ENCODE measurements around the gene UIMC1.

The UIMC1 gene

DNA sequence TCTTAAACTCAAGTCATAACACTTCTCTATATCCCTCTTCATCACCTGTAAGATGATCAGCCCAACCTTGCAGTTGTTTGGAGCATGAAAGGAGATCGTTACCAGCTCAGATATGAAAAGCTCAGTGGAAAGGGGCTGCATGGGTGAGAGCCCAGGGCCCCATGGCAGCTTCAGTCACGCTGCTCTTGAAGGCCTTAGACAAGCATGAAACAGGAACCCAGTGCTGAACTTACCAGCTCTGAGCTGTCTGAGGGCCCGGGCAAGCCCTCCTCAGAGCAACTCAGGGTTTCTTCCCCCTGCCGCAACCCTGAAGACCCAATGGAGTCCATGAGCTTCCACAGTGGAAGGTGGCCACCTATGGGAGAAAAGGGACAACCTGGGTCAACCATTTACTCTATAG is 110.7 kb downstream of the UIMC1 start:
- peaks cover 0 to 23% (median 20%) of the 10 kb centered on the region in 5 experiments for H3K27me3 ChIP-seq (replicated peaks in 2 of 5; ENCODE audit: control insufficient read depth in 4 of 5, insufficient read depth in 5 of 5, low read length in 4 of 5)
- POLR2A ChIA-PET: no interaction called here
- 83% methylated on average over 2 of the region's 4 CpGs for WGBS (ENCODE audit: insufficient coverage)
- no peak overlapping the region for H3K27ac ChIP-seq (ENCODE audit: insufficient read depth in 1 of 2, low read depth in 1 of 2, low read length in 2 of 2, poor library complexity in 1 of 2, severe bottlenecking in 2 of 2)
- CTCF ChIA-PET: interaction anchor here (1.3 kb wide), 1 partner anchor 12 kb away, joined by 3 read pairs; no protein-coding TSS in a partner anchor
- no peak for DNase-seq
- no peak overlapping the region for H3K4me3 ChIP-seq (ENCODE audit: control insufficient read depth in 1 of 7, extremely low read depth in 1 of 7, insufficient read depth in 4 of 7, low read depth in 2 of 7, low read length in 6 of 7)
- H3K4me1 ChIP-seq (ENCODE audit: control extremely low read depth in 1 of 4, control insufficient read depth in 4 of 4, insufficient read depth in 4 of 4, low read length in 3 of 4): peaks cover 0 to 28% (median 12%) of the 10 kb centered on the region in 4 experiments
- no peaks in the 10 kb centered on the region for H3K9me3 ChIP-seq (ENCODE audit: control extremely low read depth in 1 of 5, control insufficient read depth in 4 of 5, insufficient read depth in 2 of 5, low read depth in 1 of 5, low read length in 4 of 5)
- peaks cover 0 to 3% (median 0%) of the 10 kb centered on the region in 4 experiments for H3K36me3 ChIP-seq (ENCODE audit: control insufficient read depth in 4 of 4, insufficient read depth in 4 of 4, low read length in 3 of 4)

DNA sequence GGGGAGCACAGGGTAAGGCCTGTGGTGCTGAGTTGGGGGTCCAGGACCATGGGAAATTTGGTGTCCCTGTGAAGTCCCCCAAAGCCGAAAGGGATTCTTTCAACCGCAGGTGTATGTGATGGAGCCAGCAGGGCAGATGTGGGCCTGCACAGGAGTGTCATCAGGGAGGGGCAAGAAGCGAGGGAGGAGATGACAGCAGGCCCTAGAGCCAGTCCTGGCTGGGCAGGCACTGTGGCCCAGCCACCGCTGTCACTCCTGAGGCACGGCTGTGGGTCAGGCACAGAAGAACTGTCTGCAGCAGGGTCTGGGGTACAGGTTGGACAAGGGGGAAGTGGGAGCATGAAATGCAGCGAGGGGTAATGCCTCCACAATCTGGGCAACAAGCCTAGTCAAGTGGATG is 112.3 kb downstream of the UIMC1 start:
- Histone ChIP-seq H3K4me3 (ENCODE audit: control insufficient read depth in 1 of 7, extremely low read depth in 1 of 7, insufficient read depth in 4 of 7, low read depth in 2 of 7, low read length in 6 of 7) (no peak overlapping the region), H3K27me3 (replicated peaks in 2 of 5; ENCODE audit: control insufficient read depth in 4 of 5, insufficient read depth in 5 of 5, low read length in 4 of 5) (peaks cover 0 to 23% (median 20%) of the 10 kb centered on the region in 5 experiments), H3K4me1 (ENCODE audit: control extremely low read depth in 1 of 4, control insufficient read depth in 4 of 4, insufficient read depth in 4 of 4, low read length in 3 of 4) (peaks cover 0 to 17% (median 5%) of the 10 kb centered on the region in 4 experiments), H3K36me3 (ENCODE audit: control insufficient read depth in 4 of 4, insufficient read depth in 4 of 4, low read length in 3 of 4) (no peaks in the 10 kb centered on the region), H3K27ac (ENCODE audit: insufficient read depth in 1 of 2, low read depth in 1 of 2, low read length in 2 of 2, poor library complexity in 1 of 2, severe bottlenecking in 2 of 2) (no peak overlapping the region), H3K9me3 (ENCODE audit: control extremely low read depth in 1 of 5, control insufficient read depth in 4 of 5, insufficient read depth in 2 of 5, low read depth in 1 of 5, low read length in 4 of 5) (no peaks in the 10 kb centered on the region)
- 93% methylated on average over 6 of the region's 6 CpGs for WGBS (ENCODE audit: insufficient coverage)
- POLR2A ChIA-PET: no interaction called here
- CTCF ChIA-PET: no interaction called here
- no peak for DNase-seq

DNA sequence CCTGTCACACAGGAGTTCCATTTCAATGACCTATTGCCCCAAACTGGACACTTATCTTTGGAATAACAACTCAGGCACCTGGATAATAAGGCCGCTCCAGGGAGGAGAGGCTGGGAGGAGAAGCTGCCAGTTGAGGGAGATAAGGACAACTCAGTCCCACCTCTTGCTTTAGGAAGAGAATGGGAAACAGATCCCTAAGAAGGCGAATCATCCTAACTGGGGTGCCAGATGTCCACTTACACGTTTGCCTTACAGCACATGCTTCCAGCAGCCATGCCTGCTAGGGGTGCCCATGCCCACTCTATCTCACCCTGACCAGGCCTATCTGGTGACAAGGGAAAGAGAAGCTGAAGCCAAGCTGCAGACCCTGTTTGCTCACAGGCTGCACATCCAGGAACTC is 113.9 kb downstream of the UIMC1 start:
- H3K36me3 ChIP-seq (ENCODE audit: control insufficient read depth in 4 of 4, insufficient read depth in 4 of 4, low read length in 3 of 4): no peaks in the 10 kb centered on the region
- ChIA-PET CTCF (no interaction called here), POLR2A (no interaction called here)
- H3K4me1 ChIP-seq (ENCODE audit: control extremely low read depth in 1 of 4, control insufficient read depth in 4 of 4, insufficient read depth in 4 of 4, low read length in 3 of 4): peaks cover 0 to 11% (median 0%) of the 10 kb centered on the region in 4 experiments
- no peak overlapping the region for H3K4me3 ChIP-seq (ENCODE audit: control insufficient read depth in 1 of 7, extremely low read depth in 1 of 7, insufficient read depth in 4 of 7, low read depth in 2 of 7, low read length in 6 of 7)
- DNase-seq: no peak
- WGBS (ENCODE audit: insufficient coverage): 95% methylated on average over 3 of the region's 3 CpGs
- peaks cover 0 to 16% (median 12%) of the 10 kb centered on the region in 5 experiments for H3K27me3 ChIP-seq (replicated peaks in 2 of 5; ENCODE audit: control insufficient read depth in 4 of 5, insufficient read depth in 5 of 5, low read length in 4 of 5)
- no peaks in the 10 kb centered on the region for H3K9me3 ChIP-seq (ENCODE audit: control extremely low read depth in 1 of 5, control insufficient read depth in 4 of 5, insufficient read depth in 2 of 5, low read depth in 1 of 5, low read length in 4 of 5)
- no peak overlapping the region for H3K27ac ChIP-seq (ENCODE audit: insufficient read depth in 1 of 2, low read depth in 1 of 2, low read length in 2 of 2, poor library complexity in 1 of 2, severe bottlenecking in 2 of 2)

DNA sequence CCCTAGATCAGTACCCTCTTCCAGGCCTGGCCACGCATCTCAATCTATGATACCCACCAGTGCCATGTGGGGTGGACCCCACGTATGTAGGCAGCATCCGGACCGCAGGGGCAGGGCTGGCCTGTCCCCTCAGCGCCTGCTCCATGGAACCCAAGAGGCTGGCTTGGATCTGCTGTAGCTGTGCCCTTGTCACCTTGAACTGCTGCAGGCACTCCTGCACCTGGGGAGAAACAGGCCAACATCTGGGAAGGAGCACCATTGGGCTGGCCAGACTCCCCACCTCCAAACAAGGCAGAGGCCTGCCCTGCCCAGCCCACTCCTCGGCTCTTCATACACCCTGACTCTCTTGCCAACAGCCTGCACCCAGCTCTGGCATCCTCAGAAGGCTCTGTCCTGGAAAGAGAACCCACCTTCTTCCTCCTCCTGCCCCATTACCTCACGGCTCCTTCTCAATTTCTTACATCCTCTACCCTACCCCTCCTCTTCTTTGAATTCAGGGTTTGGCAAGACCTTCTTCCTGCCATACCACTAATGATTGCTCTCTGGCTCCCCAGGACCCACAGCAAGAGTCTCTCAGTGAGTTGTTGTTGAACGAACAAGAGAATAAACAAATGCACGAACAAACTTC is 115.1 kb downstream of the UIMC1 start:
- ChIA-PET POLR2A (no interaction called here), CTCF (interaction anchor here (0.8 kb wide), 1 partner anchor 8 kb away, joined by 3 read pairs; the partner anchor contains the start of gene HK3)
- Histone ChIP-seq H3K27ac (ENCODE audit: insufficient read depth in 1 of 2, low read depth in 1 of 2, low read length in 2 of 2, poor library complexity in 1 of 2, severe bottlenecking in 2 of 2) (no peak overlapping the region), H3K36me3 (ENCODE audit: control insufficient read depth in 4 of 4, insufficient read depth in 4 of 4, low read length in 3 of 4) (no peaks in the 10 kb centered on the region), H3K27me3 (replicated peaks in 2 of 5; ENCODE audit: control insufficient read depth in 4 of 5, insufficient read depth in 5 of 5, low read length in 4 of 5) (peaks cover 0 to 12% (median 12%) of the 10 kb centered on the region in 5 experiments), H3K4me1 (ENCODE audit: control extremely low read depth in 1 of 4, control insufficient read depth in 4 of 4, insufficient read depth in 4 of 4, low read length in 3 of 4) (peaks cover 0 to 11% (median 0%) of the 10 kb centered on the region in 4 experiments), H3K4me3 (ENCODE audit: control insufficient read depth in 1 of 7, extremely low read depth in 1 of 7, insufficient read depth in 4 of 7, low read depth in 2 of 7, low read length in 6 of 7) (no peak overlapping the region), H3K9me3 (ENCODE audit: control extremely low read depth in 1 of 5, control insufficient read depth in 4 of 5, insufficient read depth in 2 of 5, low read depth in 1 of 5, low read length in 4 of 5) (no peaks in the 10 kb centered on the region)
- WGBS (ENCODE audit: insufficient coverage): 90% methylated on average over 7 of the region's 9 CpGs
- no peak for DNase-seq

DNA sequence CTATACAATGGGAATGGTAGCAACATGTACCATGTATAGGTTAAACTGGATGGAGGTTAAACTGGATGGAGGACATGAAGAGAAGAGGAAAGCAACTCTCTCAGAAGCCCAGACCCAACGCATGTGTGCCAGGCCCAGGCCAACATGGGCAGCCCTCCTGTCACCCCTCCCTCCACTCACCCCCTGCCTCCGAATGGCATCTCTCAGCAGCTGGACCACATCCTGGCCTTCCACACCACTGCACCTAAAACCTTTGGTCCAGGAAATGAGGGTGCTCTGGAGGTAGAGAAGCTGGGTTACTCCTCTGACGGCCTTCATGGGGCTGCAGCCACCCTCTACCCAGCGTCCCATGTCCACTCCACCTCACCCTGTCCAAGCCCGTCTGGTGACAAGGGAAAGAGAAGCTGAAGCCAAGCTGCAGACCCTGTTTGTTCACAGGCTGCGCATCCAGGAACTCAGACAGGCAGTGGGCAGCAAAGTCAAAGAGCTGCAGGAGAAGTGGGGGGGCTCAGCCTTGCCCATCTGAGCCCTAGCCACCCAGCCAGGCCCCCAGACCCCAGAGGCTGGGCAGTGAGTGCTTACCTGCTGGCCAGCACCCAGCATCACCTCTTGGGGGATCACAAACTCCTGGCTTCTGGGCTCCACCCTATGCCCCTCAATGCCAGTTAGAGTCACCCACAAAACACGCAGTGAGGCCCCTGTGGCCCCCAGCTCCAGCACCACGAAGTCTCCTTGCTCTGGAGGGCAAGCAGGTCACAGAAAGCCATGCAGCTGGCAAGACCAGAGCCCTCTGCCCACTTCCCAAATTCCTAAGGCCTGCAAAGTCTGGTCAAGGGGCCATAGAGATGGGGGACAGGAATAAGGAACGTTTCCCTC is 115.9 kb downstream of the UIMC1 start:
- Histone ChIP-seq H3K4me3 (ENCODE audit: control insufficient read depth in 1 of 7, extremely low read depth in 1 of 7, insufficient read depth in 4 of 7, low read depth in 2 of 7, low read length in 6 of 7) (no peak overlapping the region), H3K9me3 (ENCODE audit: control extremely low read depth in 1 of 5, control insufficient read depth in 4 of 5, insufficient read depth in 2 of 5, low read depth in 1 of 5, low read length in 4 of 5) (no peaks in the 10 kb centered on the region), H3K27me3 (replicated peaks in 2 of 5; ENCODE audit: control insufficient read depth in 4 of 5, insufficient read depth in 5 of 5, low read length in 4 of 5) (peaks cover 0 to 12% (median 11%) of the 10 kb centered on the region in 5 experiments), H3K4me1 (ENCODE audit: control extremely low read depth in 1 of 4, control insufficient read depth in 4 of 4, insufficient read depth in 4 of 4, low read length in 3 of 4) (peaks cover 0 to 3% (median 0%) of the 10 kb centered on the region in 4 experiments), H3K27ac (ENCODE audit: insufficient read depth in 1 of 2, low read depth in 1 of 2, low read length in 2 of 2, poor library complexity in 1 of 2, severe bottlenecking in 2 of 2) (no peak overlapping the region), H3K36me3 (ENCODE audit: control insufficient read depth in 4 of 4, insufficient read depth in 4 of 4, low read length in 3 of 4) (no peaks in the 10 kb centered on the region)
- ChIA-PET CTCF (interaction anchor here (0.8 kb wide), 1 partner anchor 8 kb away, joined by 3 read pairs; the partner anchor contains the start of gene HK3), POLR2A (no interaction called here)
- WGBS (ENCODE audit: insufficient coverage): 97% methylated on average over 7 of the region's 9 CpGs
- DNase-seq: no peak

DNA sequence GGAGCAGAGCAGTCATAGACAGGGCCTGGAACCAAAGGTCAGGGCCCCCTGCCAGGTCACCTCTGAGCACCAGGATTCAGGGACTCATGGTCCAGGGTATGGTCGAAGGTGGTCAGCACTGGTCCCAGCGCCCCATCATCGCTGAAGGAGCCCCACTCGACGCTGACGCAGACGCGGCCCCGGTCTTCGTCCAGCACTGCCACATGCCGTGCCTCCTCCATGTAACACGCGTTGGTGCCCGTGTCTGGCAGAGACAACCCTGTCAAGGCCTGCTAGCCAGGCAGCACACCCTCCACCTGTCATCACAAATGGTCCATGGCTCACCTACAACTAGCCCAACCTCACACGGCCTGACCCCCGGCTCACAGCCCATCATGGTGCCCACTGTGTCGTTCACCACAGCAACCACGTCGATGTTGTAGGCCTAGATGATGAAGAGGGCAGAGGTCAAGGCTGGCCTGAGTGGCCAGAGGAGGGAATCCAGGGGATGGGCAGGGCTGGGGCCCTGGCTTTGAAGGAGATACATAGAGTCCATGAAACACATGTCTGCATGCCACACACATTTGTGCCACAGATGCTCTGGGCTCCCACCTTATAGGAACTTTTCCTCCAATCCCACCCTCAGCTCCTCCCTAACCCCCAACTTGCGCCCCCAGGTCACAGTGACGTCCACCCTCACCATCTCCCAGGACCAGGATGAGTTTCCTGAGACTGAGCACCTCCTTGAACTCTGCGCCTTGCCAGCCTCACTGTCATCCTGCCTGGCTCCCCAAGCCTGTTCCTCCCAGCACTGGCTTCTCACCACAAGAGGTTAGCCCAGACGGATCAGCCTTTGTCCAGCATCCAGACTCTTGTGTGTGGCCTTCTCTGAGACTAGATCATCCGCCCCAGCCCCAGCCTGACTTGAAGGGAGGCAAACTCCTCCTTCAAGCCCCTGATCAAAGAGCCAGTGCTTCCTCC is 117.0 kb downstream of the UIMC1 start:
- no peaks in the 10 kb centered on the region for H3K4me1 ChIP-seq (ENCODE audit: control extremely low read depth in 1 of 4, control insufficient read depth in 4 of 4, insufficient read depth in 4 of 4, low read length in 3 of 4)
- 98% methylated on average over 23 of the region's 24 CpGs for WGBS (ENCODE audit: insufficient coverage)
- H3K36me3 ChIP-seq (ENCODE audit: control insufficient read depth in 4 of 4, insufficient read depth in 4 of 4, low read length in 3 of 4): no peaks in the 10 kb centered on the region
- ChIA-PET CTCF (no interaction called here), POLR2A (no interaction called here)
- H3K27ac ChIP-seq (ENCODE audit: insufficient read depth in 1 of 2, low read depth in 1 of 2, low read length in 2 of 2, poor library complexity in 1 of 2, severe bottlenecking in 2 of 2): no peak overlapping the region
- H3K4me3 ChIP-seq (ENCODE audit: control insufficient read depth in 1 of 7, extremely low read depth in 1 of 7, insufficient read depth in 4 of 7, low read depth in 2 of 7, low read length in 6 of 7): no peak overlapping the region
- peaks cover 0 to 12% (median 11%) of the 10 kb centered on the region in 5 experiments for H3K27me3 ChIP-seq (replicated peaks in 2 of 5; ENCODE audit: control insufficient read depth in 4 of 5, insufficient read depth in 5 of 5, low read length in 4 of 5)
- H3K9me3 ChIP-seq (ENCODE audit: control extremely low read depth in 1 of 5, control insufficient read depth in 4 of 5, insufficient read depth in 2 of 5, low read depth in 1 of 5, low read length in 4 of 5): no peaks in the 10 kb centered on the region
- DNase-seq: no peak
